Adrenal gland (tissue), 12 donors: Measurements from ENCODE around the gene SCT. TPM values are rescaled to one million over a fixed set of nuclear protein-coding genes. Genes with fewer than 3 reads are reported as not detected.

Experiments used
- DNase-seq, 7 donors: peaks; one replicate each; pipeline ENCODE4 v3.0.0-alpha.2; 2019 to 2020
- H3K27ac ChIP-seq, 5 donors: fragments of 200-600 bp; sonication (generic) in 4 of 5; 1 replicate in 3 of 5; 2 replicates in 2 of 5; pipeline versions ENCODE4 v1.5.1 to v1.8.0; 2016 to 2020; ENCODE audit warnings: mild to moderate bottlenecking in 1 of 5
- H3K27me3 ChIP-seq: fragments of 200-600 bp; 2 replicates; pipeline ENCODE4 v1.8.0; 2021
- H3K36me3 ChIP-seq, 2 donors: fragments of 200-600 bp; replicated peaks in 1 of 2; 1 replicate in 1 of 2; 2 replicates in 1 of 2; pipeline versions ENCODE4 v1.5.1 to v1.8.0; 2018 to 2022
- H3K4me1 ChIP-seq, 2 donors: fragments of 200-600 bp; replicated peaks in 1 of 2; 1 replicate in 1 of 2; 2 replicates in 1 of 2; pipeline versions ENCODE4 v1.5.1 to v1.8.0; 2018 to 2021
- H3K4me3 ChIP-seq, 4 donors: fragments of 200-600 bp; sonication (generic) in 3 of 4; one replicate each; pipeline ENCODE4 v1.5.1; 2016 to 2018
- H3K9me3 ChIP-seq, 3 donors: fragments of 200-600 bp; sonication (generic) in 1 of 3; replicated peaks in 1 of 3; 1 replicate in 2 of 3; 2 replicates in 1 of 3; pipeline versions ENCODE4 v1.5.1 to v1.8.0; 2016 to 2021
- POLR2A ChIP-seq, 2 donors: fragments of 450-650 bp; IDR thresholded peaks; one replicate each; pipeline ENCODE4 v1.6.1; 2017; ENCODE audit warnings: antibody characterized with exemption in 2 of 2, mild to moderate bottlenecking in 2 of 2, moderate library complexity in 1 of 2
- WGBS, 4 donors: extraction: QIAGEN DNeasy Blood & Tissue Kit in 2 of 4; methylation state at CpG; one replicate each; pipeline versions ENCODE4 v1.1.5 to v1.1.7; 2013 to 2017; 5-methylcytosine and 5-hydroxymethylcytosine counted together
- intact Hi-C, 2 donors: fragments of 100-400 bp; cut with DNase I; formaldehyde crosslinking; loops; one replicate each; pipeline versions ENCODE4 v1.14.1 to v1.15.0; 2022 to 2023
- polyA plus RNA-seq, 3 donors: library from polyadenylated mRNA; stranded (reverse); fragments of 200-250 nt in 2 of 3; fragments of 350-450 nt in 1 of 3; fragmentation: Illumina TruSeq in 1 of 3; extraction: RNeasy Lipid Tissue Mini Kit (QIAGEN cat#74804) in 1 of 3; gene quantifications; one replicate each; pipeline ENCODE4 v1.2.3, GENCODE V29; 2013 to 2014
- total RNA-seq, 9 donors: library from RNA; depleted of rRNA in 4 of 9; stranded (reverse); fragments of >200 nt in 4 of 9; fragments of 120-200 nt in 1 of 9; fragmentation: NEBNext Ultra II Directional in 1 of 9; extraction: Animal tissue kit (Norgen Biotek cat#: 25700) in 1 of 9; gene quantifications; one replicate each; pipeline versions ENCODE4 v1.1.0 to v1.2.4, GENCODE V29; 2013 to 2023
- TF ChIP-seq, protein P1 (sequence below), 6 experiments: fragments of 450-650 bp in 4 of 6; fragments of 200-600 bp in 2 of 6; sonication (generic) in 1 of 6; IDR thresholded peaks; 1 replicate in 5 of 6; 2 replicates in 1 of 6; pipeline versions ENCODE4 v1.5.1 to v1.8.0; 2016 to 2021; ENCODE audit warnings: antibody characterized with exemption in 6 of 6, mild to moderate bottlenecking in 2 of 6, moderate library complexity in 1 of 6
- donor health status: healthy with polysubstance abuse.
- donor health status: Bipolar disorder and iron deficiency.
- donor health status: DM: yes; HTN: yes; CAD: no.
- donor health status: DM: no; HTN: no; CAD: no.
- donor health status: DM: no; HTN: no; CAD: no.
- donor health status: DM: yes; HTN: yes; CAD: no.

Gene SCT
- total and polyA plus RNA-seq, 12 donors, result 0.61 to 0.67 TPM; not detected in 10

DNA sequence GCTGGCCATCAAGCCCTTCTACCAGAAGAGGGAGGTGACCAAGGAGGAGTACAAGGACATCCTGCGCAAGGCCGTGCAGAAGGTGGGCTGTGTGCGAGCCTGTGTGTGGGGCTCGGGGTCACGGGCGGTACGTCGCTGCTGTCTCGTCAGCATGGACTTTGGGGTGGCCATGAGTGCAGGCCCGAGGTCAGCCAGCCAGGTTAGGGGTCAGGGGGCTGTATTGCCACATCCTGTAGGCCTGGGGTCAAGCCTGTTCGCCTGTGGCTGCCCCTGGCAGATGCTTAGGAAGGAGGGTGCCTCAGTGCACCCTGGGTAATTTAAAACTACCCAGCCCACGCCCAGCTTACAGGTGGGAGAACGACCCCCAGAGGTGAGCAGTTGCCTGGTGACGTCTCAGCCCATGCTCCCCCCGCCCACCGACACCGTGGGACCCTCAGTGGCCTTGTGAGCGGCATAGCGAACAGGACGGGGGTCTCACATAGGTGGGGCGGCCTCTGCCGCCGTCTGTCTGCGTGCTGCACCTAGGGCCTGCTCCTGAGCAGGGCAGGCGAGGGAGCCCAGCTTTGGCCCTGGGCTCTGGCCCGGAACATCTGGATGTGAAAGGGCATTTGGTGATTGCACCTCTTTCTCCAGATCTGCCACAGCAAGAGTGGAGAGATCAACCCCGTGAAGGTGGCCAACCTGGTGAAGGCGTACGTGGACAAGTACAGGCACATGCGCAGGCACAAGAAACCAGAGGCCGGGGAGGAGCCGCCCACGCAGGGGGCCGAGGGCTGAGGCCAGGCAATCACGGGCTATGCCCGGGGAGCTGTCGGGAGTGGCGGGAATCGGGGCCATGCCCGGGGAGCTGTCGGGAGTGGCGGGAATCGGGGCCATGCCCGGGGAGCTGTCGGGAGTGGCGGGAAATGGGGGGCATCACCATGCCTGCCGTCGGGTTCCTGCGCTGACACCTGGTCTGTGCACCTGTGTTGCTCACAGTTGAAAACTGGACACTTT, 15.7 kb downstream of the SCT start:
- no peaks in the 10 kb centered on the region for H3K9me3 ChIP-seq
- H3K27me3 ChIP-seq, result no peaks in the 10 kb centered on the region
- peaks cover 0 to 24% of the 10 kb centered on the region in 2 donors for H3K4me1 ChIP-seq
- no peak for TF ChIP-seq POLR2A (IDR thresholded peaks at IDR 0.05)
- TF ChIP-seq, protein P1, sequence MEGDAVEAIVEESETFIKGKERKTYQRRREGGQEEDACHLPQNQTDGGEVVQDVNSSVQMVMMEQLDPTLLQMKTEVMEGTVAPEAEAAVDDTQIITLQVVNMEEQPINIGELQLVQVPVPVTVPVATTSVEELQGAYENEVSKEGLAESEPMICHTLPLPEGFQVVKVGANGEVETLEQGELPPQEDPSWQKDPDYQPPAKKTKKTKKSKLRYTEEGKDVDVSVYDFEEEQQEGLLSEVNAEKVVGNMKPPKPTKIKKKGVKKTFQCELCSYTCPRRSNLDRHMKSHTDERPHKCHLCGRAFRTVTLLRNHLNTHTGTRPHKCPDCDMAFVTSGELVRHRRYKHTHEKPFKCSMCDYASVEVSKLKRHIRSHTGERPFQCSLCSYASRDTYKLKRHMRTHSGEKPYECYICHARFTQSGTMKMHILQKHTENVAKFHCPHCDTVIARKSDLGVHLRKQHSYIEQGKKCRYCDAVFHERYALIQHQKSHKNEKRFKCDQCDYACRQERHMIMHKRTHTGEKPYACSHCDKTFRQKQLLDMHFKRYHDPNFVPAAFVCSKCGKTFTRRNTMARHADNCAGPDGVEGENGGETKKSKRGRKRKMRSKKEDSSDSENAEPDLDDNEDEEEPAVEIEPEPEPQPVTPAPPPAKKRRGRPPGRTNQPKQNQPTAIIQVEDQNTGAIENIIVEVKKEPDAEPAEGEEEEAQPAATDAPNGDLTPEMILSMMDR (IDR thresholded peaks at IDR 0.05), result no peak
- H3K4me3 ChIP-seq, result no peak overlapping the region
- no peak for DNase-seq
- H3K36me3 ChIP-seq, result peaks cover 0 to 76% of the 10 kb centered on the region in 2 donors
- intact Hi-C loops, result loop anchor here in 1 of 2 donors (5.0 kb wide), 1 partner anchor 54 kb away; no protein-coding TSS in a partner anchor
- WGBS, 4 donors, result 84 to 91% (median 89%) methylated on average over 25 to 49 of the region's 49 CpGs
- H3K27ac ChIP-seq, result no peak overlapping the region

DNA sequence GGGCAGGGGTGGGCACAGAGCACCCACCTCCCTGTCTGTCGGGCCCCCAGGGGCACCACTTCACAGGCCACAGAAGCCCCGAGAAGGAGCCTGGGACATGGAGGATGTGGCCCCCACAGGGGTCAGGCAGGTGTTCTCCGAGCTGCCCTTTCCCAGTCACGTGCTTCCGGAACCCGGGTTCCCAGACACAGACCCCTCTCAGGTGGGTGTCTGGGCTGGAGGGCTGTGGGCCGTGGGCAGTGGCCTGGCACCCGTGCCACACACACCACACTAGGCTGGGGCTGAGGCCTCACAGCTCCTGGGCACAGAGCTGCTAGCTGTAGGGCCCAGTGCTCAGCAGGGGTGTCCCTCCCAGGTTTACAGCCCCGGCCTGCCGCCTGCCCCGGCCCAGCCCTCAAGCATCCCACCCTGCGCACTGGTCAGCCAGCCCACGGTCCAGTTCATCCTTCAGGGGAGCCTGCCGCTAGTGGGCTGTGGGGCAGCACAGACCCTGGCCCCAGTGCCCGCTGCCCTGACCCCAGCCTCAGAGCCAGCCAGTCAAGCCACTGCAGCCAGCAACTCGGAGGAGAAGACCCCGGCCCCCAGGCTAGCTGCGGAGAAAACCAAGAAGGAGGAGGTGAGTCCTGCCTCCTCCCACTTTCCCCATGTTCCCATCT, 16.7 kb downstream of the SCT start:
- Histone ChIP-seq H3K27ac (no peak overlapping the region), H3K4me3 (no peak overlapping the region), H3K9me3 (no peaks in the 10 kb centered on the region), H3K27me3 (no peaks in the 10 kb centered on the region), H3K36me3 (peaks cover 0 to 84% of the 10 kb centered on the region in 2 donors), H3K4me1 (peaks cover 0 to 23% of the 10 kb centered on the region in 2 donors)
- DNase-seq, result no peak
- 92 to 95% (median 93%) methylated on average over 8 to 18 of the region's 18 CpGs for WGBS, 4 donors
- intact Hi-C loops, result loop anchor here in 1 of 2 donors (5.0 kb wide), 1 partner anchor 53 kb away; no protein-coding TSS in a partner anchor
- TF ChIP-seq POLR2A (IDR thresholded peaks at IDR 0.05), result no peak
- TF ChIP-seq, protein P1 (IDR thresholded peaks at IDR 0.05), result no peak

DNA sequence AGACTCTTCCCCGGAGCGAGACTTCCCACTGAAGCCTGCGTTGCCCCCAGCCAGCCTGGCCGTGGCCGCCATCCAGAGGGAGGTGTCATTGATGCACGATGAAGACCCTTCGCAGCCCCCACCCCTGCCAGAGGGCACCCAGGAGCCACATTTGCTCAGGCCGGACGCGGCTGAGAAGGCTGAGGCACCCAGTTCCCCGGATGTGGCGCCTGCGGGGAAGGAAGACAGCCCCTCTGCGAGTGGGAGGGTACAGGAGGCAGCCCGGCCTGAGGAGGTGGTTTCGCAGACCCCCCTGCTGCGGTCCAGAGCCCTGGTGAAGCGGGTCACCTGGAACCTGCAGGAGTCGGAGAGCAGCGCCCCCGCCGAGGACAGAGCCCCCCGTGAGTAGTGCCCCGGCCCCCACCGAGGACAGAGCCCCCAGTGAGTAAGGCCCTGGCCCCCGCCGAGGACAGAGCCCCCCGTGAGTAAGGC, 17.6 kb downstream of the SCT start:
- WGBS, 4 donors, result 90 to 92% (median 90%) methylated on average over 6 to 28 of the region's 28 CpGs
- intact Hi-C loops, result no loop called here
- H3K27me3 ChIP-seq, result no peaks in the 10 kb centered on the region
- TF ChIP-seq, protein P1 (IDR thresholded peaks at IDR 0.05), result no peak
- TF ChIP-seq POLR2A (IDR thresholded peaks at IDR 0.05), result no peak
- no peak overlapping the region for H3K27ac ChIP-seq
- H3K36me3 ChIP-seq, result peaks cover 0 to 90% of the 10 kb centered on the region in 2 donors
- no peak for DNase-seq
- H3K9me3 ChIP-seq, result no peaks in the 10 kb centered on the region
- H3K4me1 ChIP-seq, result peaks cover 0 to 14% of the 10 kb centered on the region in 2 donors
- H3K4me3 ChIP-seq, result no peak overlapping the region

DNA sequence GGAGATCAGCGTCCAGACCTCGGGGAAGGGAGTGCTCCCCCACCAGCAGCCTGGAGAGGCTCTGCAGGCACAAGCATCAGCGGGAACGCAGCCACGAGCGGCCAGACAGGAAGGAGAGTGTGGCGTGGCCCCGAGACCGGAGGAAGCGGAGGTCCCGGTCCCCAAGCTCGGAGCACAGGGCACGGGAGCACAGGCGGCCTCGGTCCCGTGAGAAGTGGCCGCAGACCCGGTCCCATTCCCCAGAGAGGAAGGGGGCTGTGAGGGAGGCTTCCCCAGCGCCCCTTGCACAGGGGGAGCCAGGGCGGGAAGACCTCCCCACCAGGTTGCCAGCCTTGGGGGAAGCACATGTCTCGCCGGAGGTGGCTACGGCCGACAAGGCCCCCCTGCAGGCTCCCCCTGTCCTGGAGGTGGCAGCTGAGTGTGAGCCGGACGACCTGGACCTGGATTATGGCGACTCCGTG, 18.2 kb downstream of the SCT start:
- Histone ChIP-seq H3K4me1 (peaks cover 0 to 10% of the 10 kb centered on the region in 2 donors), H3K27ac (peak overlapping the region in 2 of 5 donors; percentile 45 to 57), H3K4me3 (no peak overlapping the region), H3K9me3 (no peaks in the 10 kb centered on the region), H3K36me3 (peaks cover 0 to 95% of the 10 kb centered on the region in 2 donors), H3K27me3 (no peaks in the 10 kb centered on the region)
- TF ChIP-seq, protein P1 (IDR thresholded peaks at IDR 0.05), result no peak
- TF ChIP-seq POLR2A (IDR thresholded peaks at IDR 0.05), result no peak
- no peak for DNase-seq
- intact Hi-C loops, result no loop called here
- 72 to 84% (median 76%) methylated on average over 13 to 28 of the region's 28 CpGs for WGBS, 4 donors
